GM08714 (cell line): ENCODE results near the gene SBK3.
A peak's percentile ranks its signal among the peaks of the same experiment; 100 is the strongest.
"Not testable (repeated sequence)": the region's sequence is repeated elsewhere in the genome, so short reads cannot be mapped to it uniquely, and the experiment has no call there.

ENCODE experiments used
- H3K4me3 ChIP-seq: fragments of 200-500 bp; sonication (Bioruptor generic); 2 replicates; pipeline ENCODE4 v1.5.1; 2014; ENCODE audit warnings: mild to moderate bottlenecking, low read length, inconsistent platforms
- ZNF274 ChIP-seq: IDR thresholded peaks from 2 replicates; pipeline ENCODE4 v1.6.1; 2012; ENCODE audit warnings: mild to moderate bottlenecking, low read depth, low read length

The SBK3 gene

DNA sequence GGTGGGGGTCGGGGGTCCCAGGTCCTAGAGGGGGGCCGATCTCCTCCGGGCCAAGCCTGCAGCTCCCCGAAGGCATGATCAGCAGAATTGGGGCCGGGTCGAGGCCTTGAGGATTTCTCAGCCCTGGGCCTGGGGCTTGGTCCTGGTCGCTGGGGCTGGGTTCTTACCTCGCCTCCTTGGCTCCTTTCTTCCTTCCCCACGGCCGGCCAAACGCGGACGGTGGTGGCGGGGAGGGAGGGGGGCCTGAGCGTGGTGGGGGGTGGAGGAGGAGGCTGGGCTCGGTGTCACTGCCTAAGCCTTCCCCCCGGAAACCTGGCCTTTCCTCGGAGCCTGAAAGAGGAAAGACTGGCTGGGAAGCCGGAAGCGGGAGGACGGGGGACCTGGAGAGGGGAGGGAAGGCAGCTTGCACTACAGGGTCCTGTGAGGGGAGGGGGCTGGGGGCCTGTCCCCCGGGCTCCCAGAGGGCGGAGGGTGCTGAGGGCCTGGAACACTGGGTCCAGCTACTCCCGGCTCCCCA lies 35.3 kb upstream of the SBK3 start, which contains the start of gene ZNF579:
Gene ZNF579, minus strand, starts transcription at position 221 of the 517 bp plus-strand sequence. CDS start 1,209 bp downstream, outside the sequence.
- peak within 1 kb of the TSS; percentile 80 for H3K4me3 ChIP-seq
- TF ChIP-seq ZNF274, result no peak

DNA sequence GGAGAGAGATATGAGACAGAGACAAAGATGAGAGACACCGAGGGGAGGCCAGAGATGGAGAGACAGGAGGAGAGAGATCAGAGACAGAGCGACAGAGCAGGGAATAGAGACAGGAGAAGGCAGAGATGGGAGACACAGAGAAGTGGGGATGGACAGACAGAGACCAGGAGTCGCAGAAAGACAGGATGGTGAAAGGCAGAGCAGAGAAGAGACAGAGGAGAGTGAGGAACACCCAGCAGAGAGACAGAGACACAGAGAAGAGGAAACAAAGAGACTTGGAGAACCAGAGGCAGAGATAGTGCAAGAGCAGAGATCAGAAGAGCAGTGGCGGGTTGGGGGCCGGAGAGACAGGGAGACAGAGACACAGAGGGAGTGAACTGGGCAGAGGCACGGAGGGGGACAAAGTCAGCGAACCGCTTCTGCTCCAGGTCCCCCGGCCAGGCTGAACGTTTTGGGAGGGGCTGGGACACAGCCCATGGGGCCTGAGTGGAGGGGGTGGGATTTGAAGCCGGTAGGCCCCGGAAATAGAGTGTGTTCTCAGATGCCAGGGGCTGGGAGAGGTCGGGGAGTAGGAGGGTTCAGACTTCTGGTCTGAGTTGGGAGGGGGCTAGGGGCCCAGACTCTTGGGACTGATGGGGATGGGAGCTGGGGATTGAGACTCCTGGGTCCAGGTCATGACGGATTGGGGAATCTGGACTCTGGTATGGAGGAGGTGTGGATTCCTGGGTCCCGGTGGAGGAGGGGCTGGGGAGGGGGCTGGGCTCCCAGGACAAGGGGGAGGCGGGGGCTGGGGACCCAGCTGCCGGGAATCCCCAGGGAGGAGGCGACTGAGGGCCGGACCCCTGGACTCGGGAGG lies 34.7 kb upstream of the SBK3 start:
- TF ChIP-seq ZNF274, result no peak
- peak overlapping the region; percentile 80 for H3K4me3 ChIP-seq

GRCh38 chr19:55578761-55579747 lies 33.7 kb upstream of the SBK3 start:
- TF ChIP-seq ZNF274, result no peak
- peak overlapping the region; percentile 80; the same call in 1 of the 2 replicates for H3K4me3 ChIP-seq

GRCh38 chr19:55578031-55578760 lies 32.9 kb upstream of the SBK3 start:
- no peak overlapping the region for H3K4me3 ChIP-seq
- no peak for TF ChIP-seq ZNF274

- H3K4me3 ChIP-seq, result no peak overlapping the region
- TF ChIP-seq ZNF274, result no peak
Observed at GRCh38 chr19:55576746-55577145, 31.4 kb upstream of the SBK3 start.

DNA sequence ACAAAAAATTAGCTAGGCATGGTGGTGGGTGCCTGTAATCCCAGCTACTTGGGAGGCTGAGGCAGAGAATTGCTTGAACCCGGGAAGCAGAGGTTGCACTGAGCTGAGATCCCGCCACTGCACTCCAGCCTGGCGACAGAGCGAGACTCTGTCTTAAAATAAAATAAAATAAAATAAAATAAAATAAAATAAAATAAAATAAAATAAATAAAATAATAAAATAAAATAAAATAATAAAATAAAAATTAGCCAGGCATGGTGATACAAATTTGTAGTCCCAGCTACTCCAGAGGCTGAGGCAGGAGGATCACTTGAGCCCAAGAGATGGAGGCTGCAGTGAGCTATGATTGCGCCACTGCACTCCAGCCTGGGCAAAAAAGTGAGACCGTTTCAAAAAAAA lies 28.6 kb upstream of the SBK3 start:
- H3K4me3 ChIP-seq, result not testable (repeated sequence)

DNA sequence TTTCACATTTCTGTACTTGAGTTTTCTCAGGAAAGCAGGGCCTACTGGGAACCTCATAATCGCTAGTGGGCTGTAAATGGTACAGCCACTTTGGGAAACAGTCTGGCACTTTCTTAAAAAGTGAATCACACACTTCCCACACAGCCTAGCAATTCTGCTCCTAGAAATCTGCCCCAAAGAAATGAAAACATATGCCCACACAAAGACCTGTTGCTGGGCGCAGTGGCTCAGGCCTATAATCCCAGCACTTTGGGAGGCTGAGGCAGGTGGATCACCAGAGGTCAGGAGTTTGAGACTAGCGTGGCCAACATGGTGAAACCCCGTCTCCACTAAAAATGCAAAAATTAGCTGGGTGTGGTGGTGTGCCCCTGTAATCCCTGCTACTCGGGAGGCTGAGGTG lies 24.1 kb upstream of the SBK3 start:
- H3K4me3 ChIP-seq, result not testable (repeated sequence)

GRCh38 chr19:55567708-55568328 lies 22.5 kb upstream of the SBK3 start:
- H3K4me3 ChIP-seq, result no peak overlapping the region
- no peak for TF ChIP-seq ZNF274

DNA sequence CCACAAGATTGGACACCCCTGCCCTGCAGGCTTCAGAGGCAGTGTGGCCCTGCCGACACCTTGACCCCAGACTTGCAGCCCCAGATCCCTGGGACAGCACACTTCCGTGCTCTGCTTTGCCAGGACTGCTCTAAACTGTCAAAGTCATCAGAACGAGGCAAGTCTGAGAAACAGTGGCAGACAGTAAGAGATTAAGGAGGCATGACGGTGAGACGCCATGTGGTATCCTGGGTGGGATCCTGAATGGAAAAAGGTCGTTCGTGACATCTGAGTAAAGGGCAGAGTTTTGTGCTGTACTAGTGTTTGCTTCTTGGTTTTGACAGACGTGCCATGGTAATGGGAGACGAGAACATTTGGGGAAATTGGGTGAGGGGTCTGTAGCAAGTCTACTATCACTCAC lies 21.5 kb upstream of the SBK3 start:
- no peak for TF ChIP-seq ZNF274

GRCh38 chr19:55563261-55563690 lies 17.9 kb upstream of the SBK3 start:
- H3K4me3 ChIP-seq, result no peak overlapping the region
- TF ChIP-seq ZNF274, result no peak

More for the DNA sequence above, 21.5 kb upstream of the SBK3 start:
- no peak overlapping the region for H3K4me3 ChIP-seq

- no peak overlapping the region for H3K4me3 ChIP-seq
- no peak for TF ChIP-seq ZNF274
Observed at GRCh38 chr19:55559684-55560083, 14.3 kb upstream of the SBK3 start.

DNA sequence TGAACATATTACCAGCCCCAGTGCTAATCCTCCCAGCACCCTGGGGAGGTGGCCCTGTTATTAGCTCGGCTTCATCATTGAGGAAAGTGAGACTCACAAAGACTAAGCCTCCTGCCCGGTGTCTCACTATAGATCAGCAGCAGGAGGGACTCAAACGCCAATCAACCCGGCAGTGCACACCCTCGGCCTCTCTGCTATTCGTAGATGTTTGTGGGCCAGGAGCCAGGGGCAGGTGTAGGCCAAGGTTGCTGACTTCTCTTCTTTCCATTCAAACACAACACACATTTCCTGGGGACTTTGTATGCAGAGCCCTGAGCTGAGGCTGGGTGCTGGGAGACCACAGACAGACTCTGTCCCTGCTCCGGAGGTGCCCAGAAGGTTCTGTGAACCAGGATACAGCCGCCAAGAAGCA lies 9.4 kb upstream of the SBK3 start:
- no peak overlapping the region for H3K4me3 ChIP-seq
- no peak for TF ChIP-seq ZNF274

DNA sequence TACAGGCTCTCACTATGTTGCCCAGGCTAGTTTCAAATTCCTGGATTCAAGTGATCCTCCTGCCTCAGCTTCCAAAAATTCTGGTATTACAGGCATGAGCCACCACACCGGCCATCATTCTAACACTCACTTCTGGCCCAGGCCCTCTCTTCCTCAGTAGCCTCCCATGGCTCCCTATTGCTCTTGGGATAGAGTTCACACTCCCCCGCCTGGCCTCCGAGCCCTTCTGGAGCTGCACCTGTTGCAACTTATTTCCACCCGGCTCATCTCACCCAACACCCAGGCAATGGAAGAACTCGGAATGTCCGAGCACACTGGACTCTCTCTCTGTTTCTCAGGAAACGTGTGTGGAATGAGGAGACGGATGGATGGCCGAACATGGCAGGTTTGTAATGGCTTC lies 9.0 kb upstream of the SBK3 start:
- TF ChIP-seq ZNF274, result no peak
- no peak overlapping the region for H3K4me3 ChIP-seq
